ENCODE data around the gene TULP4. TPM values are rescaled to one million over a fixed set of nuclear protein-coding genes. Genes with fewer than 3 reads are reported as not detected.
A peak's percentile ranks its signal among the peaks of the same experiment; 100 is the strongest.
"Not testable (repeated sequence)": the region's sequence is repeated elsewhere in the genome, so short reads cannot be mapped to it uniquely, and the experiment has no call there.

TULP4 gene
- total RNA-seq, 6 donors from 2014 or later, result 78.7 to 150 (median 94.4) TPM

DNA sequence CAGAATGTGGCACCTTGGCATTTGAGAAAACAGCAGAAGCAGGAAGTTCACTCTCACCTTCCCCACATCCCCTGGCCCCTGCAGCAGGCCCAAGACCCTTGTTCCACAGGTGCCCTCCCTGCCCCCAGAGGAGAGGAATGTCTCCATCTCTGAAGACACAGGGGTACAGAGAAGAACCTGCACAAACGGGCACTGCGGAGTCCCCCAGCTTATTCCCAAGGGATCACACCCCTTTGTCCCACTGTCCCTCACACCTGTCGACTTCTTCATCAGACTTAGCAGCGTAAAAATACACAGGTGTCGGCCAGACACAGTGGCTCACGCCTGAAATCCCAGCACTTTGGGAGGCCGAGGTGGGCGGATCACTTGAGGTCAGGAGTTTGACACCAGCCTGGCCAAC lies 204.8 kb downstream of the TULP4 start:
- TF ChIP-seq, protein P1, sequence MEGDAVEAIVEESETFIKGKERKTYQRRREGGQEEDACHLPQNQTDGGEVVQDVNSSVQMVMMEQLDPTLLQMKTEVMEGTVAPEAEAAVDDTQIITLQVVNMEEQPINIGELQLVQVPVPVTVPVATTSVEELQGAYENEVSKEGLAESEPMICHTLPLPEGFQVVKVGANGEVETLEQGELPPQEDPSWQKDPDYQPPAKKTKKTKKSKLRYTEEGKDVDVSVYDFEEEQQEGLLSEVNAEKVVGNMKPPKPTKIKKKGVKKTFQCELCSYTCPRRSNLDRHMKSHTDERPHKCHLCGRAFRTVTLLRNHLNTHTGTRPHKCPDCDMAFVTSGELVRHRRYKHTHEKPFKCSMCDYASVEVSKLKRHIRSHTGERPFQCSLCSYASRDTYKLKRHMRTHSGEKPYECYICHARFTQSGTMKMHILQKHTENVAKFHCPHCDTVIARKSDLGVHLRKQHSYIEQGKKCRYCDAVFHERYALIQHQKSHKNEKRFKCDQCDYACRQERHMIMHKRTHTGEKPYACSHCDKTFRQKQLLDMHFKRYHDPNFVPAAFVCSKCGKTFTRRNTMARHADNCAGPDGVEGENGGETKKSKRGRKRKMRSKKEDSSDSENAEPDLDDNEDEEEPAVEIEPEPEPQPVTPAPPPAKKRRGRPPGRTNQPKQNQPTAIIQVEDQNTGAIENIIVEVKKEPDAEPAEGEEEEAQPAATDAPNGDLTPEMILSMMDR (IDR thresholded peaks at IDR 0.05), result no peak
- no peak for TF ChIP-seq POLR2A (IDR thresholded peaks at IDR 0.05)
- no peaks in the 10 kb centered on the region for H3K36me3 ChIP-seq
- 91 to 94% methylated on average over 8 of the region's 8 CpGs for WGBS, 2 donors
- ATAC-seq (ENCODE audit: low FRiP score in 2 of 2) (no peak), DNase-seq (no peak)
- no peak overlapping the region for H3K27ac ChIP-seq
- H3K4me1 ChIP-seq, result peaks cover 5 to 15% (median 14%) of the 10 kb centered on the region in 4 donors
- peaks cover 0 to 13% (median 2%) of the 10 kb centered on the region in 4 donors for H3K27me3 ChIP-seq
- H3K4me3 ChIP-seq, result no peak overlapping the region
- no peaks in the 10 kb centered on the region for H3K9me3 ChIP-seq

DNA sequence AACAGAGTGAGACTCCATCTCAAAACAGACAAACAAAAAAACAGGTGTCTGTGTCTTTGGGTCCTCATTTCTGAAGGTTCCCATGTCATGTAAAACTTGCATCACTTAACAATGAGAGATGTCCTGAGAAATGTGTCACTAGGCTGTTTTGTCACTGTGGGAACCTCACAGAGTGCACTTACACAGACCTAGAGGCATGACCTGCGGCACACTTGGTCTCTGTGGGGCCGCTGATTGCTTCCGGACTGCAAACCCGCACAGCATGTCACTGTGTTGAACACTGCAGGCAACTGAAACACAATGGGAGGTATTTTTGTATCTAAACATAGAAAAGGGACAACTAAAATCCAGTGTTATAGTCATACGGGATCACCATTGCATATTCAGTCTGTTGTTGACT lies 205.3 kb downstream of the TULP4 start:
- TF ChIP-seq POLR2A (IDR thresholded peaks at IDR 0.05) (no peak), POLR2AphosphoS5 (IDR thresholded peaks at IDR 0.05) (no peak), EP300 (IDR thresholded peaks at IDR 0.05) (no peak)
- TF ChIP-seq, protein P1 (IDR thresholded peaks at IDR 0.05), result no peak
- WGBS, 2 donors, result 72 to 82% methylated on average over 1 to 5 of the region's 5 CpGs
- Histone ChIP-seq H3K4me3 (no peak overlapping the region), H3K27ac (no peak overlapping the region), H3K4me1 (peaks cover 5 to 15% (median 14%) of the 10 kb centered on the region in 4 donors), H3K9me3 (no peaks in the 10 kb centered on the region), H3K36me3 (no peaks in the 10 kb centered on the region), H3K27me3 (peaks cover 0 to 13% (median 2%) of the 10 kb centered on the region in 4 donors)
- DNase-seq (no peak), ATAC-seq (ENCODE audit: low FRiP score in 2 of 2) (no peak)

DNA sequence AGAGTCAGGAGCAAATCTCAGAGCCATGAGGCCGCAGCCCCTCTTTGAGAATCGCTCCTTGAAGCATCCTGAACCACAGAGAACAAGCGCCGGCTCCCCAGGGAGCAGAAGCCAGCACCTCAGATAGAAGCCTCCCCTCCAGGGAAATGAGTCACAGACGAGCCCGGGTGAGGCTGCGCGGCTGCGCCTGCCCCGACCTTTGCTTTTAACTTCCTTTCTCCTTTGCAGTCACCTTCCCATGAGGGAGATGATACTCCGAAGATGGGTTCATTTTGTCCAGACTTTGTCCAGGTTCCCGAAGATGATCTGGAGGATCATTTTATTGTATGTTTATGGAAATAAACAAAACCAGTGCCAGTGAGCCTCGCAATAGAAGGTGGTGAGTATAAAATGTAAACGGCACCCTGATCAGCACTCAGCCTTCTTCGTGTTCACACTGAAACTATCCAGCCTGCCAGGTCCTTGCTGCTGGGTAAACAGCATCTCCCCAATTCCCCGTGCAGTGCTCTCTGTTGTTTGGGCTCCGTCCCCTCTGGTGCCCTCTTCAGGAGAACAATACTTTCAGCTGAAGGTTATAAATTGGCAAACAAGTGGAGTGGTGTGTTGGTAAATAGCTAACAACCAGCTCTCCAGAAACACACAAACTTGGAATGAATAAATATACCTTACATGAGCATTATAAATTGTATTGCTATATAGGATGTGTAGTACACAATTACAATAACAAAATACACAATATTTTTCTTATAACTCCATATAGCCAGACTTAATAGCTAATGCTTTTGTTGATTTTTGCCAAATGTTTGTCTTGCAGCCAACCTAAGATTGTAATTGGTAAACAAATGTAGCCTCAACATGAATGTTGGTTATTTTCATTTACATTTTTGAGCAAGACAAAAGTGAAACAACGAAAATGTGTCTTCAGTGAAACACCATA lies 206.2 kb downstream of the TULP4 start:
- peak; percentile 53 to 84 for DNase-seq
- peak in 1 of 2 donors; percentile 69 for ATAC-seq (ENCODE audit: low FRiP score in 2 of 2)
- WGBS, 2 donors, result 8 to 12% methylated on average over 18 of the region's 18 CpGs
- Histone ChIP-seq H3K27me3 (peaks cover 0 to 13% (median 2%) of the 10 kb centered on the region in 4 donors), H3K4me1 (peaks cover 5 to 15% (median 14%) of the 10 kb centered on the region in 4 donors), H3K9me3 (no peaks in the 10 kb centered on the region), H3K4me3 (peak overlapping the region in 3 of 4 donors; percentile 11 to 32 (median 22)), H3K27ac (no peak overlapping the region), H3K36me3 (no peaks in the 10 kb centered on the region)
- TF ChIP-seq POLR2AphosphoS5 (IDR thresholded peaks at IDR 0.05), result no peak
- TF ChIP-seq, protein P1 (IDR thresholded peaks at IDR 0.05), result peak in 3 of 6 experiments; percentile 9 to 36 (median 16)

DNA sequence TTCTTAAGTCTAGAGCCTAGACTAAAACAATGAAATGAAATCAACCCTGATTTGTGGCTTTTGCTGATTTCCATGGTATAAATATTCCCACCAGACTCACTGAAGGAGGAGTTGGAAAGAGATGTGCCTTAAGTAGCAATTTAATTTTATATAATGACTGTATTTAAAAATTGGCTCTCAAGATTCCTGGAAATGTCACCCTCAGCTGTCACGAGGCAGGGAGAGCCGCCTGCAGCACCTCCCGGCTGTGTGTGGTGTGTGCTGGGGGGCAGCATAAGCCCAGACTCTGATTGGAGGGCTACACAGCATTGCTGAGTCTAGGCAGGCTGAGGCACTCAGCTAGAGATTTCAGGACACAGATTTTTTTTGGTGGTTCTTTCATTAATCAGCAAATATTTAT lies 207.0 kb downstream of the TULP4 start:
- WGBS, 2 donors, result 63 to 77% methylated on average over 3 of the region's 3 CpGs
- TF ChIP-seq EP300 (IDR thresholded peaks at IDR 0.05), result no peak
- peaks cover 5 to 15% (median 14%) of the 10 kb centered on the region in 4 donors for H3K4me1 ChIP-seq
- H3K9me3 ChIP-seq, result no peaks in the 10 kb centered on the region
- ATAC-seq (ENCODE audit: low FRiP score in 2 of 2) (no peak), DNase-seq (no peak)
- H3K27ac ChIP-seq, result no peak overlapping the region
- H3K36me3 ChIP-seq, result no peaks in the 10 kb centered on the region
- H3K4me3 ChIP-seq, result no peak overlapping the region
- peaks cover 0 to 13% (median 2%) of the 10 kb centered on the region in 4 donors for H3K27me3 ChIP-seq

DNA sequence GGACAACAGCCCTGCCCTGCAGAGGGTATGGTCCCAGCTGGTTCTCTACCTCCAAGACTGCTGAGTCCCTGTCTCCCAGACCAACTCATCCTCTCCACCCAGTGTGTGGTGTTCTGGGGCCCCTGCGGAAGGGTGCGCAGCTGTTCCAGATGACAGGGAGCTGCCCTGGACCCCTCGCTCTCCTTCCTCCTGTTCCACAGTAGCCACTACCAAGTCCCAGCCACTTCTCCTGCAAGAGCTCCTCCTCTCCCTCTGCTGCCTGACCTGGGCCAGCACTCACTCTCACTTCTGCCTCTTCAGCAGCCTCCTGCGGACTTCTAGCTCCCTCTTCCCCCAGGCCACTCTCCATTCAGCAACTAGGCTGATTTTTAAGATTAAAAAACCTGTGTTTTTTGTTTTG lies 207.5 kb downstream of the TULP4 start:
- H3K9me3 ChIP-seq, result no peaks in the 10 kb centered on the region
- H3K4me3 ChIP-seq, result no peak overlapping the region
- TF ChIP-seq POLR2A (IDR thresholded peaks at IDR 0.05), result no peak
- TF ChIP-seq EP300 (IDR thresholded peaks at IDR 0.05), result no peak
- no peak for TF ChIP-seq POLR2AphosphoS5 (IDR thresholded peaks at IDR 0.05)
- TF ChIP-seq, protein P1 (IDR thresholded peaks at IDR 0.05), result no peak
- H3K27ac ChIP-seq, result no peak overlapping the region
- H3K36me3 ChIP-seq, result no peaks in the 10 kb centered on the region
- peaks cover 0 to 13% (median 2%) of the 10 kb centered on the region in 4 donors for H3K27me3 ChIP-seq
- 47 to 51% methylated on average over 2 to 4 of the region's 4 CpGs for WGBS, 2 donors
- DNase-seq, result peak in 1 of 2 donors; percentile 37
- ATAC-seq (ENCODE audit: low FRiP score in 2 of 2), result no peak
- H3K4me1 ChIP-seq, result peaks cover 5 to 15% (median 14%) of the 10 kb centered on the region in 4 donors

DNA sequence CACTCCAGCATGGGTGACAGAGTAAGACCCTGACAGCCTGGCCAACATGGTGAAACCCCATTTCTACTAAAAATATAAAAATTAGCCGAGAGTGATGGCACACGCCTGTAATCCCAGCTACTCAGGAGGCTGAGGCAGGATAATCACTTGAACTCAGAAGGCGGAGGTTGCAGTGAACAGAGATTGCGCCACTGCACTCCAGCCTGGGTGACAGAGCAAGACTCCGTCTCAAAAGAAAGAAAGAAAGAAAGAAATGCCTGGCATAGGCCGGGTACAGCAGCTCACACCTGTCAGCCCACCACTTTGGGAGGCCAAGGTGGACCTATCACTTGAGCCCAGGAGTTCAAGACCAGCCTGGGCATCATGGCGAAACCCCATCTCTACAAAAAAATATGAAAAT lies 208.7 kb downstream of the TULP4 start:
- not testable (repeated sequence) for H3K36me3 ChIP-seq; ATAC-seq (ENCODE audit: low FRiP score in 2 of 2); H3K4me3 ChIP-seq; H3K9me3 ChIP-seq; H3K27me3 ChIP-seq
- Histone ChIP-seq H3K27ac (peak overlapping the region in 3 of 4 donors; percentile 22 to 70 (median 30)), H3K4me1 (peaks cover 5 to 15% (median 14%) of the 10 kb centered on the region in 4 donors)
- 72 to 76% methylated on average over 7 of the region's 7 CpGs for WGBS, 2 donors
- DNase-seq, result peak in 1 of 2 donors; percentile 65

All from upper lobe of left lung (tissue), 6 donors.